ENCODE data around the gene DPP6.

DPP6 gene

GRCh38 chr7:154769527-154769926, 717.3 kb downstream of the DPP6 start:
- DNase-seq (no peak), ATAC-seq (no peak)

GRCh38 chr7:154770361-154770760, 718.2 kb downstream of the DPP6 start:
- no peak for DNase-seq
- ATAC-seq: no peak

GRCh38 chr7:154770962-154771361, 718.8 kb downstream of the DPP6 start:
- DNase-seq: no peak
- no peak for ATAC-seq

GRCh38 chr7:154774303-154774969, 722.2 kb downstream of the DPP6 start:
- no peak for ATAC-seq
- DNase-seq: no peak

GRCh38 chr7:154775681-154776080, 723.5 kb downstream of the DPP6 start:
- DNase-seq (no peak), ATAC-seq (no peak)

GRCh38 chr7:154776350-154776749, 724.2 kb downstream of the DPP6 start:
- ATAC-seq (no peak), DNase-seq (no peak)

GRCh38 chr7:154777023-154777422, 724.8 kb downstream of the DPP6 start:
- no peak for DNase-seq
- no peak for ATAC-seq

GRCh38 chr7:154777489-154777888, 725.3 kb downstream of the DPP6 start:
- ATAC-seq: no peak

GRCh38 chr7:154777908-154778307, 725.7 kb downstream of the DPP6 start:
- no peak for ATAC-seq
- no peak for DNase-seq

More at GRCh38 chr7:154777489-154777888, 725.3 kb downstream of the DPP6 start:
- DNase-seq: no peak

- no peak for ATAC-seq
These were observed 729.4 kb downstream of the DPP6 start for GRCh38 chr7:154781369-154782303.

GRCh38 chr7:154783281-154783909, 731.2 kb downstream of the DPP6 start:
- ATAC-seq: no peak

More at GRCh38 chr7:154781369-154782303, 729.4 kb downstream of the DPP6 start:
- no peak for DNase-seq

GRCh38 chr7:154785898-154786297, 733.7 kb downstream of the DPP6 start:
- DNase-seq: no peak
- ATAC-seq: no peak

More at GRCh38 chr7:154783281-154783909, 731.2 kb downstream of the DPP6 start:
- DNase-seq: no peak

GRCh38 chr7:154789404-154789803, 737.2 kb downstream of the DPP6 start:
- ATAC-seq (no peak), DNase-seq (no peak)

- no peak for DNase-seq
- ATAC-seq: no peak
These were observed 739.4 kb downstream of the DPP6 start for GRCh38 chr7:154791611-154792010.

- ATAC-seq (no peak), DNase-seq (no peak)
These were observed 740.3 kb downstream of the DPP6 start for GRCh38 chr7:154792436-154793055.

- peak; percentile 35 for DNase-seq
- ATAC-seq: peak; percentile 63
These were observed 742.1 kb downstream of the DPP6 start for GRCh38 chr7:154794147-154794780.

GRCh38 chr7:154795014-154795413, 742.8 kb downstream of the DPP6 start:
- no peak for DNase-seq
- no peak for ATAC-seq

GRCh38 chr7:154795437-154795836, 743.2 kb downstream of the DPP6 start:
- ATAC-seq (no peak), DNase-seq (no peak)

GRCh38 chr7:154804449-154804848, 752.3 kb downstream of the DPP6 start:
- ATAC-seq: no peak

GRCh38 chr7:154812027-154812426, 759.8 kb downstream of the DPP6 start:
- DNase-seq: no peak
- no peak for ATAC-seq

More at GRCh38 chr7:154804449-154804848, 752.3 kb downstream of the DPP6 start:
- no peak for DNase-seq

- no peak for DNase-seq
- ATAC-seq: no peak
These were observed 765.2 kb downstream of the DPP6 start for GRCh38 chr7:154817224-154817896.

Data from stimulated activated naive CD8-positive, alpha-beta T cell treated with anti-CD3 and anti-CD28 coated beads, Interleukin-15, Interleukin-2, amounts not matched to agents 100 U/mL and 50 U/mL, for 24 hours (primary cell).